Measurements from ENCODE around the gene LENEP.

- TF ChIP-seq CTCF (IDR thresholded peaks at IDR 0.05): no peak
- no peak for TF ChIP-seq POLR2A (IDR thresholded peaks at IDR 0.05)
- no peak for TF ChIP-seq POLR2AphosphoS5 (IDR thresholded peaks at IDR 0.05)
Measured at GRCh38 chr1:155033524-155033923, 40.1 kb downstream of the LENEP start, which contains the start of the genes DCST1 and DCST2.
